HK-2 (cell line): ENCODE data around the gene SUN5.
"Not testable (repeated sequence)": the region's sequence is repeated elsewhere in the genome, so short reads cannot be mapped to it uniquely, and the experiment has no call there.

Experiments
- DNase-seq: peaks from one replicate; pipeline ENCODE4 v3.0.0-alpha.2; 2018; ENCODE audit not compliant: unreplicated experiment

SUN5 gene

GRCh38 chr20:32965115-32965514, 39.1 kb downstream of the SUN5 start:
- no peak for DNase-seq

GRCh38 chr20:32964575-32964974, 39.7 kb downstream of the SUN5 start:
- DNase-seq, result no peak

GRCh38 chr20:32963176-32963575, 41.1 kb downstream of the SUN5 start:
- DNase-seq, result no peak

GRCh38 chr20:32962646-32963045, 41.6 kb downstream of the SUN5 start:
- not testable (repeated sequence) for DNase-seq

- DNase-seq, result no peak
These were observed 42.2 kb downstream of the SUN5 start for GRCh38 chr20:32962053-32962452.

- DNase-seq, result no peak
These were observed 43.1 kb downstream of the SUN5 start for GRCh38 chr20:32960849-32961731.

- no peak for DNase-seq
These were observed 44.1 kb downstream of the SUN5 start for GRCh38 chr20:32960222-32960518.

- DNase-seq, result no peak
These were observed 44.6 kb downstream of the SUN5 start for GRCh38 chr20:32959351-32960221.

- no peak for DNase-seq
These were observed 45.7 kb downstream of the SUN5 start for GRCh38 chr20:32958574-32958973.

GRCh38 chr20:32957459-32957858, 46.8 kb downstream of the SUN5 start:
- no peak for DNase-seq

GRCh38 chr20:32950539-32950938, 53.7 kb downstream of the SUN5 start:
- not testable (repeated sequence) for DNase-seq

GRCh38 chr20:32946629-32947028, 57.6 kb downstream of the SUN5 start:
- no peak for DNase-seq

GRCh38 chr20:32945710-32946221, 58.5 kb downstream of the SUN5 start:
- DNase-seq, result no peak

- no peak for DNase-seq
These were observed 60.7 kb downstream of the SUN5 start for GRCh38 chr20:32943490-32944052.

GRCh38 chr20:32941155-32941885, 62.9 kb downstream of the SUN5 start:
- no peak for DNase-seq

- DNase-seq, result no peak
These were observed 69.7 kb downstream of the SUN5 start for GRCh38 chr20:32934580-32934979.
